GM23338 (cell line): ENCODE results near the gene CHST11. TPM values are rescaled to one million over a fixed set of nuclear protein-coding genes. Genes with fewer than 3 reads are reported as not detected.

Experiments used
- ATAC-seq: fragments of 200-7000 bp; cut with Tn5 transposase; 3 replicates; pipeline ENCODE4 v1.9.1; 2020
- DNase-seq: peaks from one replicate; pipeline ENCODE4 v3.0.0-alpha.2; 2015; ENCODE audit warnings: low spot score
- H2AFZ ChIP-seq: fragments of 200-600 bp; sonication (generic); 2 replicates; pipeline ENCODE4 v1.8.0; 2016; ENCODE audit warnings: antibody characterized with exemption, mild to moderate bottlenecking, moderate library complexity
- H3F3A ChIP-seq: fragments of 200-600 bp; sonication (generic); replicated peaks from 2 replicates; pipeline ENCODE4 v1.8.0; 2017; ENCODE audit warnings: antibody characterized with exemption, mixed run types, low read depth
- H3K27ac ChIP-seq: fragments of 200-600 bp; sonication (generic); 2 replicates; pipeline ENCODE4 v1.6.1; 2016; ENCODE audit warnings: low read depth
- H3K27me3 ChIP-seq: fragments of 200-600 bp; sonication (generic); 2 replicates; pipeline ENCODE4 v1.8.0; 2016; ENCODE audit warnings: mild to moderate bottlenecking, mixed run types, moderate library complexity; ENCODE audit not compliant: insufficient read depth
- H3K36me3 ChIP-seq: fragments of 200-600 bp; sonication (generic); 2 replicates; pipeline ENCODE4 v1.8.0; 2016; ENCODE audit warnings: mild to moderate bottlenecking; ENCODE audit not compliant: insufficient read depth
- H3K4me1 ChIP-seq: fragments of 200-600 bp; sonication (generic); 2 replicates; pipeline ENCODE4 v1.8.0; 2016; ENCODE audit warnings: mild to moderate bottlenecking, moderate library complexity; ENCODE audit not compliant: insufficient read depth
- H3K4me2 ChIP-seq: fragments of 200-600 bp; sonication (generic); 2 replicates; pipeline ENCODE4 v1.7.1; 2017; ENCODE audit warnings: mixed run types
- H3K4me3 ChIP-seq: fragments of 200-600 bp; sonication (generic); 2 replicates; pipeline ENCODE4 v1.6.1; 2016; ENCODE audit warnings: mixed run types
- H3K79me2 ChIP-seq: fragments of 200-600 bp; sonication (generic); replicated peaks from 2 replicates; pipeline ENCODE4 v1.8.0; 2017; ENCODE audit warnings: mild to moderate bottlenecking; ENCODE audit not compliant: insufficient read depth
- H3K9me2 ChIP-seq: fragments of 200-600 bp; sonication (generic); 2 replicates; pipeline ENCODE4 v1.8.0; 2017; ENCODE audit not compliant: insufficient read depth
- H4K20me1 ChIP-seq: fragments of 200-600 bp; sonication (generic); replicated peaks from 2 replicates; pipeline ENCODE4 v1.8.0; 2017; ENCODE audit warnings: mild to moderate bottlenecking; ENCODE audit not compliant: insufficient read depth
- H3K27ac Mint-ChIP-seq: 2 replicates; pipeline ENCODE4 v1.8.0; 2020; ENCODE audit warnings: inconsistent platforms, mild to moderate bottlenecking, moderate library complexity, mixed read lengths
- H3K27me3 Mint-ChIP-seq: 3 replicates; pipeline ENCODE4 v1.8.0; 2022; ENCODE audit warnings: low read depth, mild to moderate bottlenecking, moderate library complexity, mixed read lengths, inconsistent platforms; ENCODE audit not compliant: insufficient read depth, poor library complexity
- H3K36me3 Mint-ChIP-seq: 3 replicates; pipeline ENCODE4 v1.8.0; 2021; ENCODE audit warnings: low read depth, mild to moderate bottlenecking, inconsistent platforms, moderate library complexity, mixed read lengths
- H3K4me1 Mint-ChIP-seq: 3 replicates; pipeline ENCODE4 v1.8.0; 2020; ENCODE audit warnings: mild to moderate bottlenecking, inconsistent platforms, mixed read lengths
- H3K4me3 Mint-ChIP-seq: 3 replicates; pipeline ENCODE4 v1.8.0; 2021; ENCODE audit warnings: moderate library complexity, mild to moderate bottlenecking, inconsistent platforms, mixed read lengths
- H3K9me3 Mint-ChIP-seq: 3 replicates; pipeline ENCODE4 v1.8.0; 2020; ENCODE audit warnings: moderate library complexity, mild to moderate bottlenecking, inconsistent platforms, mixed read lengths
- CREB1 ChIP-seq: fragments of 250-450 bp; sonication (Bioruptor Pico); IDR thresholded peaks from 2 replicates; pipeline ENCODE4 v1.5.0; 2020; ENCODE audit warnings: low read depth, mild to moderate bottlenecking, moderate library complexity
- CTCF ChIP-seq, 2 experiments: fragments of 200-600 bp in 1 of 2; sonication (generic) in 1 of 2; conservative IDR thresholded peaks; 2 replicates each; pipeline versions ENCODE4 v1.5.1 to v1.6.1; 2016 to 2017; ENCODE audit warnings: antibody characterized with exemption in 2 of 2, low read depth in 2 of 2, mild to moderate bottlenecking in 2 of 2, moderate library complexity in 1 of 2
- EZH2phosphoT487 ChIP-seq: fragments of 200-600 bp; sonication (generic); IDR thresholded peaks from one replicate; pipeline ENCODE4 v1.8.1; 2018; ENCODE audit warnings: antibody characterized with exemption; ENCODE audit not compliant: unreplicated experiment
- JUNB ChIP-seq: IDR thresholded peaks from one replicate; pipeline ENCODE4 v1.6.1; 2016; ENCODE audit warnings: antibody characterized with exemption; ENCODE audit not compliant: unreplicated experiment
- POLR2AphosphoS5 ChIP-seq: IDR thresholded peaks from 2 replicates; pipeline ENCODE4 v1.6.1; 2016; ENCODE audit warnings: antibody characterized with exemption, low read depth
- REST ChIP-seq: IDR thresholded peaks from one replicate; pipeline ENCODE4 v1.6.1; 2018; ENCODE audit warnings: antibody characterized with exemption; ENCODE audit not compliant: unreplicated experiment
- STAT1 ChIP-seq: IDR thresholded peaks from one replicate; pipeline ENCODE4 v1.6.1; 2016; ENCODE audit warnings: antibody characterized with exemption; ENCODE audit not compliant: unreplicated experiment
- ZNF114 ChIP-seq: fragments of 250-450 bp; sonication (Bioruptor Pico); IDR thresholded peaks from 2 replicates; pipeline ENCODE4 v1.5.0; 2020; ENCODE audit warnings: mild to moderate bottlenecking, moderate library complexity
- ZNF331 ChIP-seq: fragments of 250-450 bp; sonication (Bioruptor Pico); IDR thresholded peaks from 2 replicates; pipeline ENCODE4 v1.5.0; 2020; ENCODE audit warnings: low read depth, mild to moderate bottlenecking, moderate library complexity
- ZNF462 ChIP-seq: fragments of 250-450 bp; sonication (Bioruptor Pico); IDR thresholded peaks from 2 replicates; pipeline ENCODE4 v1.5.0; 2020; ENCODE audit warnings: mild to moderate bottlenecking, moderate library complexity
- polyA plus RNA-seq: library from polyadenylated mRNA; unstranded; fragments of >200 nt; fragmentation: Nextera tagmentation; extraction: Ambion mirVana; gene quantifications from 2 replicates; pipeline ENCODE4 v1.2.1, GENCODE V29; 2016
- total RNA-seq: library from RNA; depleted of rRNA; stranded (reverse); fragments of >200 nt; shearing (Covaris generic); gene quantifications from 2 replicates; pipeline ENCODE4 v1.2.3, GENCODE V29; 2014

CHST11 gene
- total and polyA plus RNA-seq, 2 experiments from 2014 or later: 7.7 to 25.7 TPM

- TF ChIP-seq REST (no peak), JUNB (no peak), ZNF331 (CRISPR knock-in tag) (no peak)
These were observed 22.6 kb upstream of the CHST11 start (continued) for GRCh38 chr12:104434129-104434528.

- Mint-ChIP-seq H3K36me3 (no peaks in the 10 kb centered on the region), H3K27ac (no peak overlapping the region), H3K9me3 (no peaks in the 10 kb centered on the region), H3K4me1 (no peaks in the 10 kb centered on the region), H3K27me3 (peaks cover 2% of the 10 kb centered on the region), H3K4me3 (no peak overlapping the region)
- H3K27ac ChIP-seq: no peak overlapping the region
- H3K4me1 ChIP-seq: peaks cover 4% of the 10 kb centered on the region; the same call in 1 of the 2 replicates
- no peaks in the 10 kb centered on the region for H4K20me1 ChIP-seq
- no peaks in the 10 kb centered on the region for H3K79me2 ChIP-seq
- H2AFZ ChIP-seq: no peak overlapping the region
- H3K4me3 ChIP-seq: no peak overlapping the region
- H3K27me3 ChIP-seq: no peaks in the 10 kb centered on the region
- DNase-seq (no peak), ATAC-seq (no peak)
- no peaks in the 10 kb centered on the region for H3K36me3 ChIP-seq
- no peaks in the 10 kb centered on the region for H3F3A ChIP-seq
- no peaks in the 10 kb centered on the region for H3K9me2 ChIP-seq
- H3K4me2 ChIP-seq: no peak overlapping the region
- TF ChIP-seq CREB1 (CRISPR knock-in tag): no peak
- no peak for TF ChIP-seq ZNF462
- no peak for TF ChIP-seq REST
- no peak for TF ChIP-seq JUNB
- TF ChIP-seq ZNF331 (CRISPR knock-in tag): no peak
- no peak for TF ChIP-seq POLR2AphosphoS5
- TF ChIP-seq CTCF (conservative IDR thresholded peaks at IDR 0.05; ENCODE audit: low read depth in 2 of 2): no peak
- TF ChIP-seq EZH2phosphoT487: no peak
- TF ChIP-seq ZNF114 (CRISPR knock-in tag): no peak
- TF ChIP-seq STAT1: no peak
These were observed 21.6 kb upstream of the CHST11 start for GRCh38 chr12:104435175-104435574.
